H1 (cell line): ENCODE data around the gene IFNK. TPM values are rescaled to one million over a fixed set of nuclear protein-coding genes. Genes with fewer than 3 reads are reported as not detected.

Source experiments
- CTCF ChIA-PET: fragments of 300-600 bp; sonication (Branson Sonifier 250); formaldehyde crosslinking; loops from one replicate; lab custom pipeline; 2021; ENCODE audit not compliant: partially characterized antibody; lab: Charles Lee
- POLR2A ChIA-PET: fragments of 300-600 bp; sonication (Branson Sonifier 250); formaldehyde crosslinking; loops from one replicate; lab custom pipeline; 2021; ENCODE audit warnings: inconsistent platforms; ENCODE audit not compliant: partially characterized antibody; lab: Charles Lee
- DNase-seq, 2 experiments: peaks; one replicate each; pipeline versions ENCODE4 v3.0.0 to v3.0.0-alpha.2; 2010 to 2022; ENCODE audit warnings: low spot score in 2 of 2, low read depth in 1 of 2, mixed read lengths in 1 of 2
- FAIRE-seq: peaks from 2 replicates; lab custom pipeline; 2011; peaks lifted over from hg19 to GRCh38; lab: Jason Lieb, UNC
- H2AFZ ChIP-seq: 2 replicates; pipeline ENCODE4 v1.8.1; 2012; ENCODE audit warnings: low read length, inconsistent platforms
- H2AK5ac ChIP-seq: 2 replicates; pipeline ENCODE4 v1.6.1; 2013; ENCODE audit warnings: low read depth, low read length
- H2BK120ac ChIP-seq: replicated peaks from 2 replicates; pipeline ENCODE3; 2013; ENCODE audit warnings: low read depth, low read length, inconsistent platforms
- H2BK12ac ChIP-seq: 2 replicates; pipeline ENCODE4 v1.6.1; 2013; ENCODE audit warnings: low read depth, low read length
- H2BK15ac ChIP-seq: 2 replicates; pipeline ENCODE4 v1.6.1; 2013; ENCODE audit warnings: low read length
- H2BK20ac ChIP-seq: 2 replicates; pipeline ENCODE4 v1.6.1; 2013; ENCODE audit warnings: low read length
- H2BK5ac ChIP-seq: 2 replicates; pipeline ENCODE4 v1.6.1; 2013; ENCODE audit warnings: low read depth, low read length
- H3K14ac ChIP-seq: 2 replicates; pipeline ENCODE4 v1.6.1; 2013; ENCODE audit warnings: inconsistent platforms; ENCODE audit not compliant: insufficient read length
- H3K18ac ChIP-seq: 2 replicates; pipeline ENCODE4 v1.6.1; 2013; ENCODE audit warnings: low read length; ENCODE audit errors: extremely low read depth
- H3K23ac ChIP-seq: 2 replicates; pipeline ENCODE4 v1.6.1; 2013; ENCODE audit warnings: inconsistent platforms; ENCODE audit not compliant: insufficient read length
- H3K23me2 ChIP-seq: 2 replicates; pipeline ENCODE4 v1.6.1; 2013; ENCODE audit warnings: low read depth, low read length
- H3K27ac ChIP-seq: 2 replicates; pipeline ENCODE4 v1.6.1; 2011; ENCODE audit warnings: low read depth, low read length, inconsistent platforms
- H3K27me3 ChIP-seq, 4 experiments: replicated peaks in 1 of 4; 1 replicate in 1 of 4; 2 replicates in 3 of 4; pipeline versions ENCODE4 v1.6.1 to v1.8.1; 2011 to 2013; ENCODE audit warnings: low read length in 3 of 4, mild to moderate bottlenecking in 3 of 4, inconsistent platforms in 2 of 4, mixed read lengths in 2 of 4, moderate library complexity in 1 of 4; ENCODE audit not compliant: control insufficient read depth in 3 of 4, insufficient read depth in 3 of 4; ENCODE audit errors: extremely low read depth in 1 of 4
- H3K36me3 ChIP-seq, 4 experiments: 2 replicates each; pipeline versions ENCODE4 v1.6.1 to v1.8.1; 2011 to 2013; ENCODE audit warnings: mild to moderate bottlenecking in 4 of 4, low read length in 3 of 4, moderate library complexity in 2 of 4, control low read depth in 1 of 4, inconsistent platforms in 1 of 4; ENCODE audit not compliant: insufficient read depth in 4 of 4, control insufficient read depth in 2 of 4
- H3K4ac ChIP-seq: replicated peaks from 2 replicates; pipeline ENCODE3; 2013; ENCODE audit warnings: low read length, low read depth, mixed read lengths, inconsistent platforms; ENCODE audit not compliant: insufficient read length
- H3K4me1 ChIP-seq, 4 experiments: replicated peaks in 1 of 4; 1 replicate in 1 of 4; 2 replicates in 3 of 4; pipeline versions ENCODE4 v1.6.1 to v1.8.1; 2011 to 2013; ENCODE audit warnings: low read length in 3 of 4, inconsistent platforms in 2 of 4, mixed read lengths in 1 of 4; ENCODE audit not compliant: insufficient read depth in 4 of 4, control insufficient read depth in 3 of 4
- H3K4me2 ChIP-seq, 2 experiments: 2 replicates each; pipeline versions ENCODE4 v1.6.1 to v1.8.1; 2011 to 2013; ENCODE audit warnings: low read depth in 2 of 2, low read length in 2 of 2, control low read depth in 1 of 2, inconsistent platforms in 1 of 2, mild to moderate bottlenecking in 1 of 2; ENCODE audit not compliant: insufficient read depth in 1 of 2
- H3K4me3 ChIP-seq, 4 experiments: fragments of 200-600, 300-600 bp in 1 of 4; sonication (generic), shearing (Covaris generic), sonication (Bioruptor Twin) in 1 of 4; 2 replicates each; pipeline versions ENCODE4 v1.5.1 to v1.8.1; 2011 to 2016; ENCODE audit warnings: low read length in 4 of 4, low read depth in 3 of 4, control low read depth in 2 of 4, inconsistent platforms in 2 of 4, mild to moderate bottlenecking in 2 of 4, mixed read lengths in 1 of 4, moderate library complexity in 1 of 4; ENCODE audit not compliant: insufficient read depth in 2 of 4; ENCODE audit errors: extremely low read depth in 1 of 4
- H3K56ac ChIP-seq: replicated peaks from 2 replicates; pipeline ENCODE3; 2013; ENCODE audit warnings: low read depth, mild to moderate bottlenecking, mixed read lengths, low read length, inconsistent platforms; ENCODE audit not compliant: insufficient read length
- H3K79me1 ChIP-seq: 2 replicates; pipeline ENCODE4 v1.6.1; 2013; ENCODE audit warnings: low read depth, low read length, control low read depth
- H3K79me2 ChIP-seq, 2 experiments: 2 replicates each; pipeline versions ENCODE4 v1.6.1 to v1.8.1; 2012 to 2013; ENCODE audit warnings: low read length in 2 of 2, mild to moderate bottlenecking in 2 of 2, inconsistent platforms in 1 of 2; ENCODE audit not compliant: insufficient read depth in 2 of 2, control insufficient read depth in 1 of 2
- H3K9ac ChIP-seq, 4 experiments: replicated peaks in 1 of 4; 1 replicate in 1 of 4; 2 replicates in 3 of 4; pipeline versions ENCODE4 v1.6.1 to v1.8.1; 2011 to 2013; ENCODE audit warnings: low read depth in 3 of 4, low read length in 3 of 4, control low read depth in 2 of 4, mild to moderate bottlenecking in 2 of 4, moderate library complexity in 2 of 4, inconsistent platforms in 1 of 4; ENCODE audit errors: extremely low read depth in 1 of 4
- H3K9me3 ChIP-seq, 2 experiments: 2 replicates each; pipeline versions ENCODE4 v1.6.1 to v1.8.1; 2012 to 2013; ENCODE audit warnings: mild to moderate bottlenecking in 2 of 2, moderate library complexity in 2 of 2, control low read depth in 1 of 2, inconsistent platforms in 1 of 2, low read depth in 1 of 2, low read length in 1 of 2, mixed read lengths in 1 of 2; ENCODE audit not compliant: insufficient read depth in 2 of 2
- H4K20me1 ChIP-seq, 2 experiments: replicated peaks in 1 of 2; 2 replicates each; pipeline versions ENCODE3 to v1.8.1; 2011 to 2013; ENCODE audit warnings: inconsistent platforms in 2 of 2, low read length in 2 of 2, mild to moderate bottlenecking in 1 of 2; ENCODE audit not compliant: insufficient read depth in 2 of 2, control insufficient read depth in 1 of 2
- H4K5ac ChIP-seq: 2 replicates; pipeline ENCODE4 v1.6.1; 2013; ENCODE audit warnings: low read length, low read depth, mixed read lengths, inconsistent platforms; ENCODE audit not compliant: insufficient read length
- H4K8ac ChIP-seq: 2 replicates; pipeline ENCODE4 v1.8.0; 2013; ENCODE audit warnings: mild to moderate bottlenecking, moderate library complexity, low read length, inconsistent platforms; ENCODE audit not compliant: insufficient read depth; ENCODE audit errors: extremely low read depth
- H4K91ac ChIP-seq: replicated peaks from 2 replicates; pipeline ENCODE3; 2013; ENCODE audit warnings: low read length, mixed read lengths, inconsistent platforms; ENCODE audit not compliant: insufficient read length
- CHD1 ChIP-seq: IDR thresholded peaks from 2 replicates; pipeline ENCODE4 v1.6.1; 2012; ENCODE audit warnings: low read depth, low read length, improper control_type of control experiment
- CREB1 ChIP-seq: IDR thresholded peaks from 2 replicates; pipeline ENCODE4 v1.6.1; 2012; ENCODE audit warnings: inconsistent platforms
- EZH2 ChIP-seq: fragments of 200-600 bp; sonication (generic); IDR thresholded peaks from 2 replicates; pipeline ENCODE4 v1.7.1; 2012; ENCODE audit warnings: low read depth, mild to moderate bottlenecking, moderate library complexity, low read length, inconsistent platforms; ENCODE audit not compliant: severe bottlenecking
- PHF8 ChIP-seq: fragments of 200-600 bp; sonication (generic); conservative IDR thresholded peaks from 2 replicates; pipeline ENCODE4 v1.7.1; 2012; ENCODE audit warnings: low read depth, mild to moderate bottlenecking, inconsistent platforms, low read length, moderate library complexity
- RAD21 ChIP-seq, 2 experiments: IDR thresholded peaks in 1 of 2; conservative IDR thresholded peaks in 1 of 2; 2 replicates each; pipeline ENCODE4 v1.6.1; 2011; ENCODE audit warnings: low read depth in 2 of 2, low read length in 2 of 2, improper control_type of control experiment in 1 of 2, inconsistent platforms in 1 of 2, mild to moderate bottlenecking in 1 of 2, moderate library complexity in 1 of 2
- SP4 ChIP-seq: IDR thresholded peaks from 2 replicates; pipeline ENCODE4 v1.6.1; 2012; ENCODE audit warnings: low read length, inconsistent platforms
- TAF7 ChIP-seq: optimal IDR thresholded peaks from 2 replicates; pipeline ENCODE3; 2011; ENCODE audit warnings: low read depth, mild to moderate bottlenecking, inconsistent platforms, low read length, moderate library complexity, borderline replicate concordance
- TBP ChIP-seq: IDR thresholded peaks from 2 replicates; pipeline ENCODE4 v1.6.1; 2011; ENCODE audit warnings: low read depth, low read length, improper control_type of control experiment
- WGBS, 2 experiments: shearing (Covaris generic) in 1 of 2; methylation state at CpG; one replicate each; pipeline versions ENCODE4 v1.1.6 to v1.1.7; 2013 to 2015; ENCODE audit warnings: low lambda C conversion rate in 2 of 2, mixed read lengths in 2 of 2, inconsistent platforms in 1 of 2, low coverage in 1 of 2, missing lambda C conversion rate in 1 of 2; ENCODE audit not compliant: insufficient replicate concordance in 2 of 2, insufficient coverage in 1 of 2, insufficient read length in 1 of 2; ENCODE audit errors: extremely low coverage in 1 of 2, missing lambda C conversion rate in 1 of 2; 5-methylcytosine and 5-hydroxymethylcytosine counted together
- polyA plus RNA-seq, 7 experiments: library from polyadenylated mRNA; depleted of rRNA in 3 of 7; stranded (reverse) in 5 of 7; unstranded in 2 of 7; fragments of >200 nt in 5 of 7; fragments of 200-250 nt in 2 of 7; gene quantifications; 1 replicate in 5 of 7; 2 replicates in 1 of 7; 4 replicates in 1 of 7; pipeline versions ENCODE4 v1.2.1 to v1.2.3, GENCODE V29; 2011 to 2013; ENCODE audit warnings: missing spikeins in 2 of 7, mixed read lengths in 2 of 7
- total RNA-seq: library from RNA; stranded (reverse); fragmentation: NEBNext Ultra II Directional; extraction: Animal tissue kit (Norgen Biotek cat#: 25700); gene quantifications from 2 replicates; pipeline ENCODE4 v1.2.1, GENCODE V29; 2021
- TF ChIP-seq, protein P1 (sequence below): IDR thresholded peaks from 2 replicates; pipeline ENCODE4 v1.6.1; 2012; ENCODE audit warnings: inconsistent platforms
- TF ChIP-seq, protein P2 (sequence below), 3 experiments: IDR thresholded peaks; 1 replicate in 2 of 3; 2 replicates in 1 of 3; pipeline versions ENCODE4 v1.5.1 to v1.6.1; 2011; ENCODE audit warnings: low read length in 3 of 3, mild to moderate bottlenecking in 3 of 3, inconsistent platforms in 2 of 3, low read depth in 1 of 3, moderate library complexity in 1 of 3; ENCODE audit not compliant: insufficient read depth in 1 of 3; ENCODE audit errors: control extremely low read depth in 1 of 3

Gene IFNK
- total and polyA plus RNA-seq, 2 of the 8 experiments (the other 6 are each of a cell fraction or from before 2014, with no cell fraction given), result not detected

DNA sequence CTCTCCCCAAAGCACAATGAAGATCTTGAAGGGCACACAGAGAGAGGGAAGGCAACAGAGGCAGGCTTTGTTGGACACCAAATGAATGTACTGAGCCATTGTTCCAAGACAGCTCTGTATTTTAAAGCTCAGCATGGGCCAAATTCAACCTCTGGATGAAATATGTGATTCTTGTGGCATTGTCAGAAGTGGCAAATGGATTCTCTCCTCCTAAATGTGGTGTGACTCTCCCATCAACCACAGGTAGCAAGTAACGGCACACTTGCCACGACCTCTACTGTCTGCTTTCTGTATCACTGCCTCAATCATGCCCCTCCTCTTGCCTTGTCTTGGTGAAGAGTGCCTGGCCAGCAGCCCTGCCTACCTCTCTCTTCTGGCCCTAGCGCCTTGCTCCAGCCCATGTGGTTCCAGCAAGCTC is 11.6 kb downstream of the IFNK start:
- no peaks in the 10 kb centered on the region for H3K9me3 ChIP-seq
- TF ChIP-seq PHF8 (no peak), CHD1 (no peak), RAD21 (IDR thresholded peaks at IDR 0.05 in 1 of 2, conservative IDR thresholded peaks at IDR 0.05 in 1 of 2; ENCODE audit: low read depth in 2 of 2, low read length in 2 of 2) (peak; percentile 76 to 78), TBP (peak; percentile 20; the same call in 1 of the 2 replicates), CREB1 (0 out of 2 replicates have a peak, but pooled peaks have one; percentile 13), SP4 (no peak), EZH2 (no peak), TAF7 (no peak)
- TF ChIP-seq, protein P1, sequence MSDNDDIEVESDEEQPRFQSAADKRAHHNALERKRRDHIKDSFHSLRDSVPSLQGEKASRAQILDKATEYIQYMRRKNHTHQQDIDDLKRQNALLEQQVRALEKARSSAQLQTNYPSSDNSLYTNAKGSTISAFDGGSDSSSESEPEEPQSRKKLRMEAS, result peak; percentile 65
- TF ChIP-seq, protein P2, sequence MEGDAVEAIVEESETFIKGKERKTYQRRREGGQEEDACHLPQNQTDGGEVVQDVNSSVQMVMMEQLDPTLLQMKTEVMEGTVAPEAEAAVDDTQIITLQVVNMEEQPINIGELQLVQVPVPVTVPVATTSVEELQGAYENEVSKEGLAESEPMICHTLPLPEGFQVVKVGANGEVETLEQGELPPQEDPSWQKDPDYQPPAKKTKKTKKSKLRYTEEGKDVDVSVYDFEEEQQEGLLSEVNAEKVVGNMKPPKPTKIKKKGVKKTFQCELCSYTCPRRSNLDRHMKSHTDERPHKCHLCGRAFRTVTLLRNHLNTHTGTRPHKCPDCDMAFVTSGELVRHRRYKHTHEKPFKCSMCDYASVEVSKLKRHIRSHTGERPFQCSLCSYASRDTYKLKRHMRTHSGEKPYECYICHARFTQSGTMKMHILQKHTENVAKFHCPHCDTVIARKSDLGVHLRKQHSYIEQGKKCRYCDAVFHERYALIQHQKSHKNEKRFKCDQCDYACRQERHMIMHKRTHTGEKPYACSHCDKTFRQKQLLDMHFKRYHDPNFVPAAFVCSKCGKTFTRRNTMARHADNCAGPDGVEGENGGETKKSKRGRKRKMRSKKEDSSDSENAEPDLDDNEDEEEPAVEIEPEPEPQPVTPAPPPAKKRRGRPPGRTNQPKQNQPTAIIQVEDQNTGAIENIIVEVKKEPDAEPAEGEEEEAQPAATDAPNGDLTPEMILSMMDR (IDR thresholded peaks at IDR 0.05; ENCODE audit: control extremely low read depth in 1 of 3, insufficient read depth in 1 of 3, low read depth in 1 of 3, low read length in 3 of 3), result peak; percentile 72 to 87 (median 77)
- TF ChIP-seq, all 59 proteins: peak for 5
- DNase-seq (peak in 1 of 2 experiments; percentile 54), FAIRE-seq (peak; percentile 95)
- Histone ChIP-seq H3K4ac (no peak overlapping the region), H4K8ac (no peak overlapping the region), H3K23me2 (no peaks in the 10 kb centered on the region; the same call in 1 of the 2 replicates), H2AK5ac (no peak overlapping the region), H3K18ac (no peak overlapping the region), H3K27me3 (no peaks in the 10 kb centered on the region), H3K27ac (no peak overlapping the region), H3K79me1 (no peaks in the 10 kb centered on the region), H3K14ac (no peak overlapping the region), H4K91ac (no peak overlapping the region), H3K79me2 (no peaks in the 10 kb centered on the region), H4K20me1 (no peaks in the 10 kb centered on the region), H3K9ac (no peak overlapping the region), H2BK12ac (no peak overlapping the region), H2BK20ac (no peak overlapping the region), H2BK15ac (no peak overlapping the region), H3K36me3 (no peaks in the 10 kb centered on the region), H2BK120ac (no peak overlapping the region), H2AFZ (no peak overlapping the region), H4K5ac (no peak overlapping the region), H3K23ac (no peak overlapping the region), H3K4me2 (no peak overlapping the region), H3K56ac (no peak overlapping the region), H3K4me3 (no peak overlapping the region), H3K4me1 (peaks cover 0 to 5% (median 0%) of the 10 kb centered on the region in 4 experiments; a peak in 2 of 7 replicates), H2BK5ac (0 out of 2 replicates have a peak overlapping the region, but pooled peaks have one; percentile 17)
- ChIA-PET POLR2A (interaction anchor here (0.7 kb wide), 1 partner anchor 84 kb away, joined by 3 read pairs; no protein-coding TSS in a partner anchor), CTCF (interaction anchor here (0.6 to 4.6 kb wide), 35 partner anchors 8 to 559 kb away, joined by 3 to 48 read pairs (median 4); partner anchors contain the start of gene C9orf72)
- WGBS, 2 experiments, result 38% methylated on average over 3 of the region's 3 CpGs; no CpG with 5 or more reads in 1 of the 2 experiments
